H1 (cell line): Measurements from ENCODE around the gene ANKRD6. TPM values are rescaled to one million over a fixed set of nuclear protein-coding genes. Genes with fewer than 3 reads are reported as not detected.

Experiments used
- CTCF ChIA-PET: fragments of 300-600 bp; sonication (Branson Sonifier 250); formaldehyde crosslinking; loops from one replicate; lab custom pipeline; 2021; ENCODE audit not compliant: partially characterized antibody; lab: Charles Lee
- POLR2A ChIA-PET: fragments of 300-600 bp; sonication (Branson Sonifier 250); formaldehyde crosslinking; loops from one replicate; lab custom pipeline; 2021; ENCODE audit warnings: inconsistent platforms; ENCODE audit not compliant: partially characterized antibody; lab: Charles Lee
- DNase-seq, 2 experiments: peaks; one replicate each; pipeline versions ENCODE4 v3.0.0 to v3.0.0-alpha.2; 2010 to 2022; ENCODE audit warnings: low spot score in 2 of 2, low read depth in 1 of 2, mixed read lengths in 1 of 2
- FAIRE-seq: peaks from 2 replicates; lab custom pipeline; 2011; peaks lifted over from hg19 to GRCh38; lab: Jason Lieb, UNC
- H2AFZ ChIP-seq: 2 replicates; pipeline ENCODE4 v1.8.1; 2012; ENCODE audit warnings: low read length, inconsistent platforms
- H2AK5ac ChIP-seq: 2 replicates; pipeline ENCODE4 v1.6.1; 2013; ENCODE audit warnings: low read depth, low read length
- H2BK120ac ChIP-seq: replicated peaks from 2 replicates; pipeline ENCODE3; 2013; ENCODE audit warnings: low read depth, low read length, inconsistent platforms
- H2BK12ac ChIP-seq: 2 replicates; pipeline ENCODE4 v1.6.1; 2013; ENCODE audit warnings: low read depth, low read length
- H2BK15ac ChIP-seq: 2 replicates; pipeline ENCODE4 v1.6.1; 2013; ENCODE audit warnings: low read length
- H2BK20ac ChIP-seq: 2 replicates; pipeline ENCODE4 v1.6.1; 2013; ENCODE audit warnings: low read length
- H2BK5ac ChIP-seq: 2 replicates; pipeline ENCODE4 v1.6.1; 2013; ENCODE audit warnings: low read depth, low read length
- H3K14ac ChIP-seq: 2 replicates; pipeline ENCODE4 v1.6.1; 2013; ENCODE audit warnings: inconsistent platforms; ENCODE audit not compliant: insufficient read length
- H3K18ac ChIP-seq: 2 replicates; pipeline ENCODE4 v1.6.1; 2013; ENCODE audit warnings: low read length; ENCODE audit errors: extremely low read depth
- H3K23ac ChIP-seq: 2 replicates; pipeline ENCODE4 v1.6.1; 2013; ENCODE audit warnings: inconsistent platforms; ENCODE audit not compliant: insufficient read length
- H3K23me2 ChIP-seq: 2 replicates; pipeline ENCODE4 v1.6.1; 2013; ENCODE audit warnings: low read depth, low read length
- H3K27ac ChIP-seq: 2 replicates; pipeline ENCODE4 v1.6.1; 2011; ENCODE audit warnings: low read depth, low read length, inconsistent platforms
- H3K27me3 ChIP-seq, 4 experiments: replicated peaks in 1 of 4; 1 replicate in 1 of 4; 2 replicates in 3 of 4; pipeline versions ENCODE4 v1.6.1 to v1.8.1; 2011 to 2013; ENCODE audit warnings: low read length in 3 of 4, mild to moderate bottlenecking in 3 of 4, inconsistent platforms in 2 of 4, mixed read lengths in 2 of 4, moderate library complexity in 1 of 4; ENCODE audit not compliant: control insufficient read depth in 3 of 4, insufficient read depth in 3 of 4; ENCODE audit errors: extremely low read depth in 1 of 4
- H3K36me3 ChIP-seq, 4 experiments: 2 replicates each; pipeline versions ENCODE4 v1.6.1 to v1.8.1; 2011 to 2013; ENCODE audit warnings: mild to moderate bottlenecking in 4 of 4, low read length in 3 of 4, moderate library complexity in 2 of 4, control low read depth in 1 of 4, inconsistent platforms in 1 of 4; ENCODE audit not compliant: insufficient read depth in 4 of 4, control insufficient read depth in 2 of 4
- H3K4ac ChIP-seq: replicated peaks from 2 replicates; pipeline ENCODE3; 2013; ENCODE audit warnings: low read length, low read depth, mixed read lengths, inconsistent platforms; ENCODE audit not compliant: insufficient read length
- H3K4me1 ChIP-seq, 4 experiments: replicated peaks in 1 of 4; 1 replicate in 1 of 4; 2 replicates in 3 of 4; pipeline versions ENCODE4 v1.6.1 to v1.8.1; 2011 to 2013; ENCODE audit warnings: low read length in 3 of 4, inconsistent platforms in 2 of 4, mixed read lengths in 1 of 4; ENCODE audit not compliant: insufficient read depth in 4 of 4, control insufficient read depth in 3 of 4
- H3K4me2 ChIP-seq, 2 experiments: 2 replicates each; pipeline versions ENCODE4 v1.6.1 to v1.8.1; 2011 to 2013; ENCODE audit warnings: low read depth in 2 of 2, low read length in 2 of 2, control low read depth in 1 of 2, inconsistent platforms in 1 of 2, mild to moderate bottlenecking in 1 of 2; ENCODE audit not compliant: insufficient read depth in 1 of 2
- H3K4me3 ChIP-seq, 4 experiments: fragments of 200-600, 300-600 bp in 1 of 4; sonication (generic), shearing (Covaris generic), sonication (Bioruptor Twin) in 1 of 4; 2 replicates each; pipeline versions ENCODE4 v1.5.1 to v1.8.1; 2011 to 2016; ENCODE audit warnings: low read length in 4 of 4, low read depth in 3 of 4, control low read depth in 2 of 4, inconsistent platforms in 2 of 4, mild to moderate bottlenecking in 2 of 4, mixed read lengths in 1 of 4, moderate library complexity in 1 of 4; ENCODE audit not compliant: insufficient read depth in 2 of 4; ENCODE audit errors: extremely low read depth in 1 of 4
- H3K56ac ChIP-seq: replicated peaks from 2 replicates; pipeline ENCODE3; 2013; ENCODE audit warnings: low read depth, mild to moderate bottlenecking, mixed read lengths, low read length, inconsistent platforms; ENCODE audit not compliant: insufficient read length
- H3K79me1 ChIP-seq: 2 replicates; pipeline ENCODE4 v1.6.1; 2013; ENCODE audit warnings: low read depth, low read length, control low read depth
- H3K79me2 ChIP-seq, 2 experiments: 2 replicates each; pipeline versions ENCODE4 v1.6.1 to v1.8.1; 2012 to 2013; ENCODE audit warnings: low read length in 2 of 2, mild to moderate bottlenecking in 2 of 2, inconsistent platforms in 1 of 2; ENCODE audit not compliant: insufficient read depth in 2 of 2, control insufficient read depth in 1 of 2
- H3K9ac ChIP-seq, 4 experiments: replicated peaks in 1 of 4; 1 replicate in 1 of 4; 2 replicates in 3 of 4; pipeline versions ENCODE4 v1.6.1 to v1.8.1; 2011 to 2013; ENCODE audit warnings: low read depth in 3 of 4, low read length in 3 of 4, control low read depth in 2 of 4, mild to moderate bottlenecking in 2 of 4, moderate library complexity in 2 of 4, inconsistent platforms in 1 of 4; ENCODE audit errors: extremely low read depth in 1 of 4
- H3K9me3 ChIP-seq, 2 experiments: 2 replicates each; pipeline versions ENCODE4 v1.6.1 to v1.8.1; 2012 to 2013; ENCODE audit warnings: mild to moderate bottlenecking in 2 of 2, moderate library complexity in 2 of 2, control low read depth in 1 of 2, inconsistent platforms in 1 of 2, low read depth in 1 of 2, low read length in 1 of 2, mixed read lengths in 1 of 2; ENCODE audit not compliant: insufficient read depth in 2 of 2
- H4K20me1 ChIP-seq, 2 experiments: replicated peaks in 1 of 2; 2 replicates each; pipeline versions ENCODE3 to v1.8.1; 2011 to 2013; ENCODE audit warnings: inconsistent platforms in 2 of 2, low read length in 2 of 2, mild to moderate bottlenecking in 1 of 2; ENCODE audit not compliant: insufficient read depth in 2 of 2, control insufficient read depth in 1 of 2
- H4K5ac ChIP-seq: 2 replicates; pipeline ENCODE4 v1.6.1; 2013; ENCODE audit warnings: low read length, low read depth, mixed read lengths, inconsistent platforms; ENCODE audit not compliant: insufficient read length
- H4K8ac ChIP-seq: 2 replicates; pipeline ENCODE4 v1.8.0; 2013; ENCODE audit warnings: mild to moderate bottlenecking, moderate library complexity, low read length, inconsistent platforms; ENCODE audit not compliant: insufficient read depth; ENCODE audit errors: extremely low read depth
- H4K91ac ChIP-seq: replicated peaks from 2 replicates; pipeline ENCODE3; 2013; ENCODE audit warnings: low read length, mixed read lengths, inconsistent platforms; ENCODE audit not compliant: insufficient read length
- CTCF ChIP-seq, 3 experiments: IDR thresholded peaks; 1 replicate in 2 of 3; 2 replicates in 1 of 3; pipeline versions ENCODE4 v1.5.1 to v1.6.1; 2011; ENCODE audit warnings: low read length in 3 of 3, mild to moderate bottlenecking in 3 of 3, inconsistent platforms in 2 of 3, low read depth in 1 of 3, moderate library complexity in 1 of 3; ENCODE audit not compliant: insufficient read depth in 1 of 3; ENCODE audit errors: control extremely low read depth in 1 of 3
- MAX ChIP-seq: IDR thresholded peaks from 2 replicates; pipeline ENCODE4 v1.6.1; 2012; ENCODE audit warnings: inconsistent platforms
- PHF8 ChIP-seq: fragments of 200-600 bp; sonication (generic); conservative IDR thresholded peaks from 2 replicates; pipeline ENCODE4 v1.7.1; 2012; ENCODE audit warnings: low read depth, mild to moderate bottlenecking, inconsistent platforms, low read length, moderate library complexity
- RAD21 ChIP-seq, 2 experiments: IDR thresholded peaks in 1 of 2; conservative IDR thresholded peaks in 1 of 2; 2 replicates each; pipeline ENCODE4 v1.6.1; 2011; ENCODE audit warnings: low read depth in 2 of 2, low read length in 2 of 2, improper control_type of control experiment in 1 of 2, inconsistent platforms in 1 of 2, mild to moderate bottlenecking in 1 of 2, moderate library complexity in 1 of 2
- WGBS, 2 experiments: shearing (Covaris generic) in 1 of 2; methylation state at CpG; one replicate each; pipeline versions ENCODE4 v1.1.6 to v1.1.7; 2013 to 2015; ENCODE audit warnings: low lambda C conversion rate in 2 of 2, mixed read lengths in 2 of 2, inconsistent platforms in 1 of 2, low coverage in 1 of 2, missing lambda C conversion rate in 1 of 2; ENCODE audit not compliant: insufficient replicate concordance in 2 of 2, insufficient coverage in 1 of 2, insufficient read length in 1 of 2; ENCODE audit errors: extremely low coverage in 1 of 2, missing lambda C conversion rate in 1 of 2; 5-methylcytosine and 5-hydroxymethylcytosine counted together
- polyA plus RNA-seq, 7 experiments: library from polyadenylated mRNA; depleted of rRNA in 3 of 7; stranded (reverse) in 5 of 7; unstranded in 2 of 7; fragments of >200 nt in 5 of 7; fragments of 200-250 nt in 2 of 7; gene quantifications; 1 replicate in 5 of 7; 2 replicates in 1 of 7; 4 replicates in 1 of 7; pipeline versions ENCODE4 v1.2.1 to v1.2.3, GENCODE V29; 2011 to 2013; ENCODE audit warnings: missing spikeins in 2 of 7, mixed read lengths in 2 of 7
- total RNA-seq: library from RNA; stranded (reverse); fragmentation: NEBNext Ultra II Directional; extraction: Animal tissue kit (Norgen Biotek cat#: 25700); gene quantifications from 2 replicates; pipeline ENCODE4 v1.2.1, GENCODE V29; 2021

The ANKRD6 gene
- total and polyA plus RNA-seq, 2 of the 8 experiments (the other 6 are each of a cell fraction or from before 2014, with no cell fraction given), result 5.9 to 12.8 TPM

- H3K18ac ChIP-seq, result no peak overlapping the region
- no peak overlapping the region for H3K4me3 ChIP-seq
- no peak overlapping the region for H3K14ac ChIP-seq
- peak overlapping the region; percentile 66; the same call in 1 of the 2 replicates for H2AFZ ChIP-seq
- H3K9ac ChIP-seq, result no peak overlapping the region
- no peak overlapping the region for H4K8ac ChIP-seq
- no peak overlapping the region for H4K5ac ChIP-seq
- H2BK120ac ChIP-seq, result no peak overlapping the region
- H3K36me3 ChIP-seq, result no peaks in the 10 kb centered on the region
- no peaks in the 10 kb centered on the region for H3K79me1 ChIP-seq
- no peak overlapping the region for H2BK20ac ChIP-seq
- DNase-seq, result no peak
- TF ChIP-seq RAD21 (IDR thresholded peaks at IDR 0.05 in 1 of 2, conservative IDR thresholded peaks at IDR 0.05 in 1 of 2; ENCODE audit: low read depth in 2 of 2, low read length in 2 of 2), result peak; percentile 47 to 62
- TF ChIP-seq MAX, result peak; percentile 38; the same call in 1 of the 2 replicates
- no peak for TF ChIP-seq PHF8
- peak; percentile 22 to 63 (median 44) for TF ChIP-seq CTCF (IDR thresholded peaks at IDR 0.05; ENCODE audit: control extremely low read depth in 1 of 3, insufficient read depth in 1 of 3, low read depth in 1 of 3, low read length in 3 of 3)
- peaks cover 0 to 5% (median 2%) of the 10 kb centered on the region in 4 experiments; a peak in 2 of 7 replicates for H3K4me1 ChIP-seq
- no peak overlapping the region for H3K4ac ChIP-seq
- CTCF ChIA-PET, result interaction anchor here (0.7 to 2.0 kb wide), 17 partner anchors 9 to 106 kb away, joined by 3 to 13 read pairs (median 4); partner anchors contain the start of gene ANKRD6
- H3K23me2 ChIP-seq, result no peaks in the 10 kb centered on the region
- H3K79me2 ChIP-seq, result no peaks in the 10 kb centered on the region
- H3K9me3 ChIP-seq, result no peaks in the 10 kb centered on the region
- WGBS, 2 experiments, result 80% methylated on average over 5 of the region's 5 CpGs; no CpG with 5 or more reads in 1 of the 2 experiments
- H3K4me2 ChIP-seq, result no peak overlapping the region
- H3K27ac ChIP-seq, result no peak overlapping the region
- no peak overlapping the region for H3K23ac ChIP-seq
- H4K91ac ChIP-seq, result no peak overlapping the region
- H4K20me1 ChIP-seq, result no peaks in the 10 kb centered on the region
- H2AK5ac ChIP-seq, result no peak overlapping the region
- POLR2A ChIA-PET, result interaction anchor here (0.5 to 1.2 kb wide), 2 partner anchors 19 to 39 kb away, joined by 3 read pairs; no protein-coding TSS in a partner anchor
- H2BK15ac ChIP-seq, result no peak overlapping the region
- no peak overlapping the region for H2BK5ac ChIP-seq
- peak; percentile 82 for FAIRE-seq
- H3K56ac ChIP-seq, result no peak overlapping the region
- no peaks in the 10 kb centered on the region for H3K27me3 ChIP-seq
- 0 out of 2 replicates have a peak overlapping the region, but pooled peaks have one; percentile 6 for H2BK12ac ChIP-seq
Observed at GRCh38 chr6:89536231-89536630, 103.3 kb downstream of the ANKRD6 start.
